DOHH2 (cell line): ENCODE measurements around the gene DYNLRB2.

Experiments
- H3F3A ChIP-seq: fragments of 200-600 bp; sonication (generic), shearing (Covaris generic); 2 replicates; pipeline ENCODE4 v1.6.0; 2016; ENCODE audit warnings: antibody characterized with exemption, mild to moderate bottlenecking; ENCODE audit not compliant: control insufficient read depth, insufficient read depth
- H3K27ac ChIP-seq: fragments of 200-600 bp; sonication (generic); 2 replicates; pipeline ENCODE4 v1.5.1; 2014; ENCODE audit warnings: low read depth, mild to moderate bottlenecking, low read length, moderate library complexity
- H3K27me3 ChIP-seq: fragments of 200-600 bp; sonication (generic); 2 replicates; pipeline ENCODE4 v1.6.1; 2014; ENCODE audit warnings: mild to moderate bottlenecking, low read length, mixed read lengths; ENCODE audit not compliant: control insufficient read depth
- H3K36me3 ChIP-seq: fragments of 200-600 bp; sonication (generic); 2 replicates; pipeline ENCODE4 v1.6.1; 2014; ENCODE audit warnings: mild to moderate bottlenecking, low read length, moderate library complexity, mixed read lengths; ENCODE audit not compliant: control insufficient read depth
- H3K4me1 ChIP-seq: fragments of 200-600 bp; sonication (generic); 2 replicates; pipeline ENCODE4 v1.6.1; 2014; ENCODE audit warnings: mild to moderate bottlenecking, low read length, mixed read lengths; ENCODE audit not compliant: control insufficient read depth
- H3K4me2 ChIP-seq: fragments of 200-600 bp; sonication (generic); 2 replicates; pipeline ENCODE4 v1.6.0; 2014; ENCODE audit warnings: mild to moderate bottlenecking, low read length, moderate library complexity
- H3K4me3 ChIP-seq: fragments of 200-600 bp; sonication (generic); 2 replicates; pipeline ENCODE4 v1.5.1; 2014; ENCODE audit warnings: mild to moderate bottlenecking, low read length, mixed read lengths
- H3K79me2 ChIP-seq: fragments of 200-600 bp; sonication (generic); 2 replicates; pipeline ENCODE4 v1.6.1; 2014; ENCODE audit warnings: mild to moderate bottlenecking, low read length, mixed read lengths; ENCODE audit not compliant: control insufficient read depth
- H3K9me2 ChIP-seq: fragments of 200-600 bp; sonication (generic); replicated peaks from 2 replicates; pipeline ENCODE4 v1.6.1; 2014; ENCODE audit warnings: mild to moderate bottlenecking, low read length, mixed read lengths; ENCODE audit not compliant: control insufficient read depth
- H3K9me3 ChIP-seq: fragments of 200-600 bp; sonication (generic); 2 replicates; pipeline ENCODE4 v1.6.1; 2014; ENCODE audit warnings: antibody characterized with exemption, low read length, mixed read lengths; ENCODE audit not compliant: control insufficient read depth, insufficient read depth
- H4K20me1 ChIP-seq: fragments of 200-600 bp; sonication (generic); 2 replicates; pipeline ENCODE4 v1.6.0; 2014; ENCODE audit warnings: low read depth, mild to moderate bottlenecking, antibody characterized with exemption, low read length, moderate library complexity; ENCODE audit not compliant: control insufficient read depth, insufficient read depth
- EZH2phosphoT487 ChIP-seq: fragments of 200-600 bp; sonication (generic); IDR thresholded peaks from 2 replicates; pipeline ENCODE4 v1.6.1; 2017; ENCODE audit warnings: borderline replicate concordance, mild to moderate bottlenecking, antibody characterized with exemption, low read length, moderate library complexity, mixed read lengths
- TF ChIP-seq, protein P1 (sequence below): fragments of 200-600 bp; sonication (generic); IDR thresholded peaks from one replicate; pipeline ENCODE4 v1.5.1; 2014; ENCODE audit warnings: antibody characterized with exemption, mild to moderate bottlenecking, low read depth, low read length; ENCODE audit not compliant: poor library complexity, severe bottlenecking

Gene DYNLRB2

GRCh38 chr16:80511824-80512592 lies 28.8 kb upstream of the DYNLRB2 start:
- no peaks in the 10 kb centered on the region for H3F3A ChIP-seq
- TF ChIP-seq, protein P1, sequence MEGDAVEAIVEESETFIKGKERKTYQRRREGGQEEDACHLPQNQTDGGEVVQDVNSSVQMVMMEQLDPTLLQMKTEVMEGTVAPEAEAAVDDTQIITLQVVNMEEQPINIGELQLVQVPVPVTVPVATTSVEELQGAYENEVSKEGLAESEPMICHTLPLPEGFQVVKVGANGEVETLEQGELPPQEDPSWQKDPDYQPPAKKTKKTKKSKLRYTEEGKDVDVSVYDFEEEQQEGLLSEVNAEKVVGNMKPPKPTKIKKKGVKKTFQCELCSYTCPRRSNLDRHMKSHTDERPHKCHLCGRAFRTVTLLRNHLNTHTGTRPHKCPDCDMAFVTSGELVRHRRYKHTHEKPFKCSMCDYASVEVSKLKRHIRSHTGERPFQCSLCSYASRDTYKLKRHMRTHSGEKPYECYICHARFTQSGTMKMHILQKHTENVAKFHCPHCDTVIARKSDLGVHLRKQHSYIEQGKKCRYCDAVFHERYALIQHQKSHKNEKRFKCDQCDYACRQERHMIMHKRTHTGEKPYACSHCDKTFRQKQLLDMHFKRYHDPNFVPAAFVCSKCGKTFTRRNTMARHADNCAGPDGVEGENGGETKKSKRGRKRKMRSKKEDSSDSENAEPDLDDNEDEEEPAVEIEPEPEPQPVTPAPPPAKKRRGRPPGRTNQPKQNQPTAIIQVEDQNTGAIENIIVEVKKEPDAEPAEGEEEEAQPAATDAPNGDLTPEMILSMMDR = no peak
- no peak for TF ChIP-seq EZH2phosphoT487
- no peak overlapping the region for H3K4me3 ChIP-seq
- H3K4me1 ChIP-seq = no peaks in the 10 kb centered on the region
- no peaks in the 10 kb centered on the region for H3K9me3 ChIP-seq
- no peaks in the 10 kb centered on the region for H3K9me2 ChIP-seq
- no peaks in the 10 kb centered on the region for H3K36me3 ChIP-seq
- H3K4me2 ChIP-seq = no peak overlapping the region
- H4K20me1 ChIP-seq = no peaks in the 10 kb centered on the region
- H3K79me2 ChIP-seq = no peaks in the 10 kb centered on the region
- H3K27ac ChIP-seq = no peak overlapping the region
- 0 out of 2 replicates have a peak, but pooled peaks cover 2% of the 10 kb centered on the region for H3K27me3 ChIP-seq

DNA sequence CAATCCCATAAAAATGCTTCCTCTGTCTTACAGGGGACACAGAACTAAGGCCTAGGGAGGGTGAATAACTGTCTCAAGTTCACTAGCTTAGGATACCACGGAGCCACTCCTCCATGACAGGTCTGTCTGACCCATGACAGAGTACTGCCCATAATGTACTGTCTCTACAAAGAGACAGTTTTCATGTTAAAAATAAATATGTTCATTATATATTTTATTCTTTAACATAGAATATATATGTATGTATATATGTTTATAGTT lies 28.3 kb upstream of the DYNLRB2 start:
- no peaks in the 10 kb centered on the region for H3K27me3 ChIP-seq
- no peak overlapping the region for H3K4me3 ChIP-seq
- no peaks in the 10 kb centered on the region for H3K79me2 ChIP-seq
- no peaks in the 10 kb centered on the region for H3K36me3 ChIP-seq
- TF ChIP-seq, protein P1 = no peak
- TF ChIP-seq EZH2phosphoT487 = no peak
- H3K4me1 ChIP-seq = no peaks in the 10 kb centered on the region
- no peaks in the 10 kb centered on the region for H4K20me1 ChIP-seq
- H3K27ac ChIP-seq = no peak overlapping the region
- H3K4me2 ChIP-seq = no peak overlapping the region
- H3F3A ChIP-seq = no peaks in the 10 kb centered on the region
- H3K9me3 ChIP-seq = no peaks in the 10 kb centered on the region
- H3K9me2 ChIP-seq = no peaks in the 10 kb centered on the region

- H4K20me1 ChIP-seq = no peaks in the 10 kb centered on the region
- H3K4me2 ChIP-seq = no peak overlapping the region
- peaks cover 12% of the 10 kb centered on the region for H3K4me1 ChIP-seq
- no peaks in the 10 kb centered on the region for H3F3A ChIP-seq
- no peak overlapping the region for H3K4me3 ChIP-seq
- no peaks in the 10 kb centered on the region for H3K27me3 ChIP-seq
- no peaks in the 10 kb centered on the region for H3K36me3 ChIP-seq
- H3K79me2 ChIP-seq = no peaks in the 10 kb centered on the region
- H3K27ac ChIP-seq = no peak overlapping the region
- TF ChIP-seq EZH2phosphoT487 = no peak
- TF ChIP-seq, protein P1 = no peak
- H3K9me2 ChIP-seq = no peaks in the 10 kb centered on the region
- no peaks in the 10 kb centered on the region for H3K9me3 ChIP-seq
Observed at GRCh38 chr16:80515374-80515773, 25.4 kb upstream of the DYNLRB2 start.
